Right lung (tissue), 5 donors: Measurements from ENCODE around the gene ARHGEF17. TPM values are rescaled to one million over a fixed set of nuclear protein-coding genes. Genes with fewer than 3 reads are reported as not detected.
A peak's percentile ranks its signal among the peaks of the same experiment; 100 is the strongest.

ENCODE experiments used
- DNase-seq, 2 donors: peaks; one replicate each; pipeline ENCODE4 v3.0.0-alpha.2; 2013
- polyA plus RNA-seq, 5 donors: library from polyadenylated mRNA; unstranded; fragments of 120-200 nt; gene quantifications; one replicate each; pipeline versions ENCODE4 v1.2.1 to v1.2.3, GENCODE V29; 2013; ENCODE audit warnings: inconsistent platforms in 1 of 5, low replicate concordance in 1 of 5; ENCODE audit not compliant: insufficient read length in 5 of 5, insufficient read depth in 1 of 5

The ARHGEF17 gene
- polyA plus RNA-seq, 5 donors, result 54.0 to 91.6 (median 85.9) TPM

GRCh38 chr11:73288873-73289707 lies 19.0 kb upstream of the ARHGEF17 start:
- DNase-seq, result peak; percentile 67 to 74

- no peak for DNase-seq
These were observed 17.5 kb upstream of the ARHGEF17 start for GRCh38 chr11:73290536-73290935.

- DNase-seq, result no peak
These were observed 16.9 kb upstream of the ARHGEF17 start for GRCh38 chr11:73291196-73291595.

GRCh38 chr11:73291781-73292524 lies 16.1 kb upstream of the ARHGEF17 start:
- no peak for DNase-seq

GRCh38 chr11:73292525-73292894 lies 15.6 kb upstream of the ARHGEF17 start:
- no peak for DNase-seq

GRCh38 chr11:73293356-73293936 lies 14.6 kb upstream of the ARHGEF17 start:
- DNase-seq, result no peak

- no peak for DNase-seq
These were observed 13.5 kb upstream of the ARHGEF17 start for GRCh38 chr11:73294604-73295003.

GRCh38 chr11:73295241-73295995 lies 12.7 kb upstream of the ARHGEF17 start:
- peak in 1 of 2 donors; percentile 45 for DNase-seq

- no peak for DNase-seq
These were observed 12.1 kb upstream of the ARHGEF17 start for GRCh38 chr11:73295996-73296318.

GRCh38 chr11:73296501-73297230 lies 11.4 kb upstream of the ARHGEF17 start:
- no peak for DNase-seq

GRCh38 chr11:73297231-73297590 lies 10.9 kb upstream of the ARHGEF17 start:
- DNase-seq, result no peak

- DNase-seq, result no peak
These were observed 10.4 kb upstream of the ARHGEF17 start for GRCh38 chr11:73297702-73298101.

GRCh38 chr11:73298233-73298632 lies 9.8 kb upstream of the ARHGEF17 start:
- no peak for DNase-seq

GRCh38 chr11:73299751-73300150 lies 8.3 kb upstream of the ARHGEF17 start:
- DNase-seq, result no peak

- DNase-seq, result no peak
These were observed 1.8 kb upstream of the ARHGEF17 start for GRCh38 chr11:73306069-73306841.

- DNase-seq, result no peak
These were observed 1.1 kb upstream of the ARHGEF17 start for GRCh38 chr11:73306977-73307322.

GRCh38 chr11:73307323-73308002 lies 613 bp upstream of the ARHGEF17 start:
- peak; percentile 96 to 97 for DNase-seq

- peak; percentile 87 for DNase-seq
These were observed 1.2 kb downstream of the ARHGEF17 start for GRCh38 chr11:73308961-73309919.

- no peak for DNase-seq
These were observed 2.0 kb downstream of the ARHGEF17 start for GRCh38 chr11:73310076-73310475.
